ENCODE results near the gene TXLNA.
"Not testable (repeated sequence)": the region's sequence is repeated elsewhere in the genome, so short reads cannot be mapped to it uniquely, and the experiment has no call there.

The TXLNA gene

GRCh38 chr1:32179443-32180185, at the start of gene TXLNA:
Gene TXLNA (plus strand): TSS chr1:32179675. CDS start chr1:32180346, 671 bp downstream.
- peak; percentile 89 for DNase-seq

GRCh38 chr1:32133950-32134280, 45.6 kb upstream of the TXLNA start:
- DNase-seq = not testable (repeated sequence)

- DNase-seq = no peak
Observed at GRCh38 chr1:32137111-32137510, 42.4 kb upstream of the TXLNA start.

- no peak for DNase-seq
Observed at GRCh38 chr1:32138965-32139364, 40.5 kb upstream of the TXLNA start.

- DNase-seq = no peak
Observed at GRCh38 chr1:32142446-32143301, 36.8 kb upstream of the TXLNA start.

GRCh38 chr1:32143302-32143695, 36.2 kb upstream of the TXLNA start:
- not testable (repeated sequence) for DNase-seq

GRCh38 chr1:32144033-32144432, 35.4 kb upstream of the TXLNA start:
- DNase-seq = no peak

GRCh38 chr1:32147799-32148198, 31.7 kb upstream of the TXLNA start:
- DNase-seq = not testable (repeated sequence)

GRCh38 chr1:32150847-32151246, 28.6 kb upstream of the TXLNA start:
- DNase-seq = no peak

- no peak for DNase-seq
Observed at GRCh38 chr1:32151319-32151787, 28.1 kb upstream of the TXLNA start.

- DNase-seq = no peak
Observed at GRCh38 chr1:32159189-32159588, 20.3 kb upstream of the TXLNA start.

GRCh38 chr1:32163405-32163804, 16.1 kb upstream of the TXLNA start:
- no peak for DNase-seq

GRCh38 chr1:32165633-32166032, 13.8 kb upstream of the TXLNA start:
- not testable (repeated sequence) for DNase-seq

GRCh38 chr1:32170991-32171390, 8.5 kb upstream of the TXLNA start:
- no peak for DNase-seq

GRCh38 chr1:32172621-32173245, 6.7 kb upstream of the TXLNA start:
- DNase-seq = no peak

GRCh38 chr1:32178380-32179192, 889 bp upstream of the TXLNA start:
- DNase-seq = no peak

- no peak for DNase-seq
Observed at GRCh38 chr1:32179193-32179442, 357 bp upstream of the TXLNA start.

GRCh38 chr1:32180186-32181060, 948 bp downstream of the TXLNA start:
- DNase-seq = peak; percentile 47

GRCh38 chr1:32181065-32181464, 1.6 kb downstream of the TXLNA start:
- no peak for DNase-seq

- no peak for DNase-seq
Observed at GRCh38 chr1:32181563-32181962, 2.1 kb downstream of the TXLNA start.

GRCh38 chr1:32182060-32182459, 2.6 kb downstream of the TXLNA start:
- DNase-seq = no peak

GRCh38 chr1:32184650-32185049, 5.2 kb downstream of the TXLNA start:
- DNase-seq = no peak

Measured in activated T-cell treated with anti-CD3 and anti-CD28 coated beads, Interleukin-2, amount 50 U/mL, for 1 hour (primary cell).